Vagina (tissue), 2 donors: Measurements from ENCODE around the gene TNNT3. TPM values are rescaled to one million over a fixed set of nuclear protein-coding genes. Genes with fewer than 3 reads are reported as not detected.
A peak's percentile ranks its signal among the peaks of the same experiment; 100 is the strongest.

ENCODE experiments used
- DNase-seq, 2 donors: peaks; one replicate each; pipeline ENCODE4 v3.0.0-alpha.2; 2017; ENCODE audit errors: extremely low spot score in 2 of 2
- H3K27ac ChIP-seq: fragments of 200-600 bp; sonication (generic); one replicate; pipeline ENCODE4 v1.5.1; 2019
- H3K27me3 ChIP-seq: fragments of 200-600 bp; sonication (generic); one replicate; pipeline ENCODE4 v1.5.1; 2019
- H3K36me3 ChIP-seq, 2 donors: fragments of 200-600 bp; sonication (generic); one replicate each; pipeline ENCODE4 v1.5.1; 2017 to 2019
- H3K4me1 ChIP-seq: fragments of 200-600 bp; sonication (generic); one replicate; pipeline ENCODE4 v1.5.1; 2019
- H3K4me3 ChIP-seq, 2 donors: fragments of 200-600 bp; sonication (generic); 1 replicate in 1 of 2; 2 replicates in 1 of 2; pipeline ENCODE4 v1.5.1; 2016 to 2019
- H3K9me3 ChIP-seq: fragments of 200-600 bp; sonication (generic); one replicate; pipeline ENCODE4 v1.5.1; 2019
- POLR2A ChIP-seq, 2 donors: fragments of 450-650 bp; IDR thresholded peaks; one replicate each; pipeline ENCODE4 v1.6.1; 2017; ENCODE audit warnings: antibody characterized with exemption in 2 of 2, mild to moderate bottlenecking in 2 of 2, moderate library complexity in 2 of 2
- POLR2AphosphoS5 ChIP-seq, 2 donors: sonication (generic); formaldehyde crosslinking; IDR thresholded peaks; one replicate each; pipeline ENCODE4 v1.9.0; 2017; ENCODE audit warnings: antibody characterized with exemption in 2 of 2, mild to moderate bottlenecking in 2 of 2, low read depth in 1 of 2; ENCODE audit not compliant: insufficient read depth in 1 of 2
- intact Hi-C: fragments of 100-400 bp; cut with DNase I; formaldehyde crosslinking; loops from one replicate; pipeline ENCODE4 v1.15.1; 2023
- total RNA-seq: library from RNA; depleted of rRNA; stranded (reverse); fragments of >200 nt; gene quantifications from one replicate; pipeline ENCODE4 v1.2.3, GENCODE V29; 2016
- TF ChIP-seq, protein P1 (sequence below), 3 experiments: fragments of 450-650 bp in 2 of 3; fragments of 200-600 bp in 1 of 3; sonication (generic) in 1 of 3; IDR thresholded peaks; one replicate each; pipeline ENCODE4 v1.5.1; 2017 to 2019; ENCODE audit warnings: antibody characterized with exemption in 3 of 3, mild to moderate bottlenecking in 2 of 3, moderate library complexity in 2 of 3

Gene TNNT3
- total RNA-seq, 1 donor from 2014 or later, result 20.4 TPM

DNA sequence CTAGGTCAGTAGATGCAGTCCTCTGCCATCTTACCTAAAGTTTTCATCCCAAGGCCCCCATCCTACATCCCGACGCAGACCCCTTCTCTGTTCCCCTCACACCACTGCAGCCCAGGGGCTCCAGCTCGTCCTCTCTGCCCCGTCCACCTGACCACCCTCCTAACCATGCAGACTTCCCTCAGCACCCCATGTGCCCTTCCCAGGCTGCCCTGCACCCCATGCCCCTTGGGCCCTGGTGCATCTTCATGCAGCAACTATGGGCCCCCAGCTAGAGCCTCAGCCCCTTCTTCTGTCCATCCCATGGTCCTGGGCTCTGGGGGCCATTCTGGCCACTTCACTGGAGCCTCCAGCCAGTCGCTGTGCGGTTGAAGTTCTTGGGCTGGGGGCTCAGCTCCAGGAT lies 30.7 kb upstream of the TNNT3 start:
- no peak for DNase-seq
- Histone ChIP-seq H3K9me3 (no peaks in the 10 kb centered on the region), H3K4me1 (peaks cover 27% of the 10 kb centered on the region), H3K36me3 (peaks cover 0 to 34% of the 10 kb centered on the region in 2 donors), H3K27me3 (no peaks in the 10 kb centered on the region), H3K27ac (peak overlapping the region; percentile 8), H3K4me3 (no peak overlapping the region)
- TF ChIP-seq, protein P1, sequence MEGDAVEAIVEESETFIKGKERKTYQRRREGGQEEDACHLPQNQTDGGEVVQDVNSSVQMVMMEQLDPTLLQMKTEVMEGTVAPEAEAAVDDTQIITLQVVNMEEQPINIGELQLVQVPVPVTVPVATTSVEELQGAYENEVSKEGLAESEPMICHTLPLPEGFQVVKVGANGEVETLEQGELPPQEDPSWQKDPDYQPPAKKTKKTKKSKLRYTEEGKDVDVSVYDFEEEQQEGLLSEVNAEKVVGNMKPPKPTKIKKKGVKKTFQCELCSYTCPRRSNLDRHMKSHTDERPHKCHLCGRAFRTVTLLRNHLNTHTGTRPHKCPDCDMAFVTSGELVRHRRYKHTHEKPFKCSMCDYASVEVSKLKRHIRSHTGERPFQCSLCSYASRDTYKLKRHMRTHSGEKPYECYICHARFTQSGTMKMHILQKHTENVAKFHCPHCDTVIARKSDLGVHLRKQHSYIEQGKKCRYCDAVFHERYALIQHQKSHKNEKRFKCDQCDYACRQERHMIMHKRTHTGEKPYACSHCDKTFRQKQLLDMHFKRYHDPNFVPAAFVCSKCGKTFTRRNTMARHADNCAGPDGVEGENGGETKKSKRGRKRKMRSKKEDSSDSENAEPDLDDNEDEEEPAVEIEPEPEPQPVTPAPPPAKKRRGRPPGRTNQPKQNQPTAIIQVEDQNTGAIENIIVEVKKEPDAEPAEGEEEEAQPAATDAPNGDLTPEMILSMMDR (IDR thresholded peaks at IDR 0.05), result no peak
- no peak for TF ChIP-seq POLR2A (IDR thresholded peaks at IDR 0.05)
- no peak for TF ChIP-seq POLR2AphosphoS5 (IDR thresholded peaks at IDR 0.05; ENCODE audit: insufficient read depth in 1 of 2, low read depth in 1 of 2)
- intact Hi-C loops, result no loop called here

DNA sequence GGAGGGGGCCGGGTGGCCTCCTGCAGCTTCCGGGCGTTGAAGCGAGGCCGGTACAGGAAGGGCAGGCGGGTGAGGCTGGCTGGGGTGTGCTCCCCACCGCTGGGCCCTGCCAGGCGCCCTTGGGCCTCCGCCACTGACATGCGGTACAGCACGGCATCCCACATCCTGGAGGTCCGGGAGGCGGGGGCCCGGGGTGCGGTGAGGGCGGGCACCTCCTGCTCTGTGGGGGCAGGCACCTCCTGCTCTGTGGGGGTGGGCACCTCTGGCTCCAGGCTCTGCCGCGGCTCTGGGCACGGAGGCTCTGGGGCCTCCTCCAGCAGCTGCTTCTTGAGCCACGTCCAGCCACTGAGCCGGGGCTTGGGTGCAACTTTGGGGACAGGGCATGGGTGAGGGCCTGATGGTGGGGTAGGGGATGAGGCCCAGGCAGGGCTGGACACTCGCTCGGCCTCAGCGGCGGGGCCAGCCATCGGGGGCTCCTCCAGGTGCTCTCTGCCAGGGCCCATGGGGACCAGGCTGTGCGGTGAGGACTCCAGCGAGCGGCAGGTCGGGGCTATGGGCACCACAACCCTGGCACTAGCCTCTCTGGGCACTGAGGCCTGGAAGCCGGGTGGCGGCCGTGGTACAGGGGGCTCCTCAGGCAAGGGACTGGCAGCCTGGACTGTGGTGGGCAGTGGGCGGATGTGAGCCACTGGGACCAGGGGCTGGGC lies 30.1 kb upstream of the TNNT3 start:
- Histone ChIP-seq H3K4me1 (peaks cover 27% of the 10 kb centered on the region), H3K4me3 (no peak overlapping the region), H3K27ac (peak overlapping the region; percentile 8), H3K9me3 (no peaks in the 10 kb centered on the region), H3K36me3 (peaks cover 0 to 29% of the 10 kb centered on the region in 2 donors), H3K27me3 (no peaks in the 10 kb centered on the region)
- DNase-seq, result no peak
- intact Hi-C loops, result no loop called here
- TF ChIP-seq, protein P1 (IDR thresholded peaks at IDR 0.05), result no peak
- TF ChIP-seq POLR2A (IDR thresholded peaks at IDR 0.05) (no peak), POLR2AphosphoS5 (IDR thresholded peaks at IDR 0.05; ENCODE audit: insufficient read depth in 1 of 2, low read depth in 1 of 2) (peak in 1 of 2 donors; percentile 21)

- intact Hi-C loops, result no loop called here
- Histone ChIP-seq H3K4me3 (no peak overlapping the region), H3K27ac (peak overlapping the region; percentile 8), H3K36me3 (peaks cover 0 to 20% of the 10 kb centered on the region in 2 donors), H3K9me3 (no peaks in the 10 kb centered on the region), H3K4me1 (peaks cover 27% of the 10 kb centered on the region), H3K27me3 (no peaks in the 10 kb centered on the region)
- no peak for DNase-seq
- TF ChIP-seq POLR2A (IDR thresholded peaks at IDR 0.05) (no peak), POLR2AphosphoS5 (IDR thresholded peaks at IDR 0.05; ENCODE audit: insufficient read depth in 1 of 2, low read depth in 1 of 2) (no peak)
- TF ChIP-seq, protein P1 (IDR thresholded peaks at IDR 0.05), result no peak
These were observed 29.3 kb upstream of the TNNT3 start for GRCh38 chr11:1889941-1890855.

- intact Hi-C loops, result no loop called here
These were observed 28.4 kb upstream of the TNNT3 start for GRCh38 chr11:1890856-1891830.

DNA sequence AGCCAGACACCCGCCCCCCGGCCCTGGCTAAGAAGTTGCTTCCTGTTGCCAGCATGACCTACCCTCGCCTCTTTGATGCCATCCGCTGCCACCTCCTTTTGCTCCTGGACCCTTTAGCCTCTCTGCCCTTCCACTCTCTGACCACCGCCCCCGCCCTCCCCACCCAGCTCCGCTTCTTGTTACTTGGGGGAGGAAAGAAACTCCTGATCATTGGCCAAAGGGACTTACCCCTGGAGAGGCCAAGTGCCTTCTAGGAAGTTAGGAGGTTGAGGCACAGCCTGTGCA lies 27.7 kb upstream of the TNNT3 start, which contains the start of gene PRR33:
Gene PRR33, minus strand, starts transcription at position 65 of the 285 bp plus-strand sequence. CDS start 1,311 bp downstream, outside the sequence.
- Histone ChIP-seq H3K27ac (no peak within 1 kb of the TSS), H3K27me3 (no peaks in the 10 kb centered on the region)
- intact Hi-C loops, result no loop called here

More at GRCh38 chr11:1890856-1891830, 28.4 kb upstream of the TNNT3 start:
- Histone ChIP-seq H3K4me3 (no peak overlapping the region), H3K27ac (no peak overlapping the region), H3K9me3 (no peaks in the 10 kb centered on the region), H3K36me3 (peaks cover 0 to 18% of the 10 kb centered on the region in 2 donors), H3K4me1 (peaks cover 27% of the 10 kb centered on the region), H3K27me3 (no peaks in the 10 kb centered on the region)
- peak in 1 of 2 donors; percentile 92 for DNase-seq
- TF ChIP-seq POLR2AphosphoS5 (IDR thresholded peaks at IDR 0.05; ENCODE audit: insufficient read depth in 1 of 2, low read depth in 1 of 2) (peak in 1 of 2 donors; percentile 15), POLR2A (IDR thresholded peaks at IDR 0.05) (no peak)

More for the DNA sequence above, 27.7 kb upstream of the TNNT3 start, which contains the start of gene PRR33:
- Histone ChIP-seq H3K4me1 (peaks cover 27% of the 10 kb centered on the region), H3K36me3 (peaks cover 0 to 13% of the 10 kb centered on the region in 2 donors), H3K9me3 (no peaks in the 10 kb centered on the region), H3K4me3 (no peak within 1 kb of the TSS)
- no peak for TF ChIP-seq POLR2A (IDR thresholded peaks at IDR 0.05)
- peak in 1 of 2 donors; percentile 85 for DNase-seq
